ENCODE measurements around the gene KIF13A. TPM values are rescaled to one million over a fixed set of nuclear protein-coding genes. Genes with fewer than 3 reads are reported as not detected.
"Not testable (repeated sequence)": the region's sequence is repeated elsewhere in the genome, so short reads cannot be mapped to it uniquely, and the experiment has no call there.

KIF13A gene
- total RNA-seq, 5 donors from 2014 or later (not counting 1 experiment from before 2014, with no cell fraction given), result 0.55 to 2.0 (median 0.92) TPM

DNA sequence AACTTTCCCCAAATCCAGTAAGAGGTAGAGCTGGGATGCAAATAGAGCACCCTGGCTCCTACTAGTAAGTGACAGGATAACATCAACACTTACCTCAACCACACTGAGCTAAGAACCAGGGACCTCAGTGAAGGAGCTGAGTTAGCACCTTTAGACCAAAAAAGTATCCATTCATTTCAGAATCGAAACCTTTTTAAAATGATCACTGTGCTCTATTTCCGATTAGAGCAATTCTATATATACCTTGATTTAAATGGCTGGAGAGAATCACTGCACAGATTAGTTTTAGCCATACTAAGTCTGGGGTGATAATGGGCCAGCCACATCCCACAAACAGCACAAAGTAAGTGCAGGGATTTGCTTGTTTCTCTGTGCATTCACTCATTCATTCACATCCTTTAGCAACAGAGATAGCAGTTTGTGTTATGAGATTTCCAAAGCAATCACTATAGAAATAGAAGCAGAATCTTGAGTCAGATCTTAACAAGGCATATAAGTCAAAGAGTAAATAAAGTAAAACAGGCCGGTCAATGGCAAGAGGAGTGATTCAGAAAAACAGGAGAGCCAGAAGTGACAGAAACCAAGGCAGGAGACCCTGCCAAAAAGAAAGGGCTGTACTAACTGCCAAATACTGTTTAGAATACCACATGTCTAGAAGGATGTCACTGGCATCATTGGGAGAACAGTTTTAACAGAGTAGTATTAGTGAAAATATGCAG is 136.3 kb downstream of the KIF13A start:
- Histone ChIP-seq H3K27ac (ENCODE audit: low read length) (no peak overlapping the region), H3K36me3 (ENCODE audit: control insufficient read depth in 2 of 2, extremely low read depth in 1 of 2, insufficient read depth in 1 of 2, low read length in 1 of 2) (no peaks in the 10 kb centered on the region), H3K9me3 (no peaks in the 10 kb centered on the region), H3K27me3 (replicated peaks in 1 of 2; ENCODE audit: control insufficient read depth in 2 of 2, extremely low read depth in 1 of 2, insufficient read depth in 2 of 2, low read length in 1 of 2) (no peaks in the 10 kb centered on the region), H3K4me1 (ENCODE audit: control insufficient read depth in 1 of 2, extremely low read depth in 1 of 2, insufficient read depth in 2 of 2, low read length in 2 of 2) (no peaks in the 10 kb centered on the region), H3K4me3 (ENCODE audit: control insufficient read depth in 1 of 2, extremely low read depth in 1 of 2, low read length in 1 of 2) (no peak overlapping the region)
- Mint-ChIP-seq H3K9me3 (no peaks in the 10 kb centered on the region), H3K4me1 (no peaks in the 10 kb centered on the region), H3K4me3 (no peak overlapping the region), H3K36me3 (no peaks in the 10 kb centered on the region), H3K27ac (no peak overlapping the region), H3K27me3 (peaks cover 10 to 13% of the 10 kb centered on the region in 2 donors)
- DNase-seq, result no peak
- CTCF ChIA-PET, result no interaction called here
- no peak for ATAC-seq (replicated peaks in 1 of 4)
- POLR2A ChIA-PET, result no interaction called here
- WGBS (ENCODE audit: insufficient coverage), result 80% methylated on average over 1 of the region's 3 CpGs

DNA sequence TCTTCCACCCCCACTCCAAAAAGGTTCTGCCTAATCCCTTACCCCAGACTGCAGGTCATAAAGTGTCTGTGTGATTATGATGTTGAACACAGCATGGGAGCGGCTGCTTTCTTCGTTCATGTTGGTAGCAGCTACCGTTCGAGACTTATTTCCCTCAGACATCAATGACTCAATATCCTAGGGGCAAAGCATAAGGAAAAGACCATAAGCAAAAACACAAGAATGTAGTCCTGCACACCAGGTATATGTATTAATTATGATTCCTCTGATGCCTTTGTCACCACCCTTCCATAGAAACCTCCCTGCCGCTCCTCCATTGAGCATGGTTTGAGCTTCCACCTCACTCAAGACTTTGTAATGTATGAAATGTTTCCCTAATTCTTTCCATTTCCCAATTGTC is 137.2 kb downstream of the KIF13A start:
- H3K4me3 ChIP-seq (ENCODE audit: control insufficient read depth in 1 of 2, extremely low read depth in 1 of 2, low read length in 1 of 2), result no peak overlapping the region
- no peaks in the 10 kb centered on the region for H3K4me1 ChIP-seq (ENCODE audit: control insufficient read depth in 1 of 2, extremely low read depth in 1 of 2, insufficient read depth in 2 of 2, low read length in 2 of 2)
- CTCF ChIA-PET, result interaction anchor here in 1 of 2 donors (0.6 kb wide), 1 partner anchor 11 kb away, joined by 3 read pairs; no protein-coding TSS in a partner anchor
- Mint-ChIP-seq H3K4me3 (no peak overlapping the region), H3K27ac (no peak overlapping the region), H3K4me1 (no peaks in the 10 kb centered on the region), H3K36me3 (no peaks in the 10 kb centered on the region), H3K9me3 (no peaks in the 10 kb centered on the region), H3K27me3 (peaks cover 10 to 13% of the 10 kb centered on the region in 2 donors)
- WGBS (ENCODE audit: insufficient coverage), result no CpG with 5 or more reads among the region's 5 CpGs
- ATAC-seq (replicated peaks in 1 of 4) (no peak), DNase-seq (no peak)
- no peak overlapping the region for H3K27ac ChIP-seq (ENCODE audit: low read length)
- H3K27me3 ChIP-seq (replicated peaks in 1 of 2; ENCODE audit: control insufficient read depth in 2 of 2, extremely low read depth in 1 of 2, insufficient read depth in 2 of 2, low read length in 1 of 2), result no peaks in the 10 kb centered on the region
- no peaks in the 10 kb centered on the region for H3K9me3 ChIP-seq
- no peaks in the 10 kb centered on the region for H3K36me3 ChIP-seq (ENCODE audit: control insufficient read depth in 2 of 2, extremely low read depth in 1 of 2, insufficient read depth in 1 of 2, low read length in 1 of 2)
- POLR2A ChIA-PET, result no interaction called here

DNA sequence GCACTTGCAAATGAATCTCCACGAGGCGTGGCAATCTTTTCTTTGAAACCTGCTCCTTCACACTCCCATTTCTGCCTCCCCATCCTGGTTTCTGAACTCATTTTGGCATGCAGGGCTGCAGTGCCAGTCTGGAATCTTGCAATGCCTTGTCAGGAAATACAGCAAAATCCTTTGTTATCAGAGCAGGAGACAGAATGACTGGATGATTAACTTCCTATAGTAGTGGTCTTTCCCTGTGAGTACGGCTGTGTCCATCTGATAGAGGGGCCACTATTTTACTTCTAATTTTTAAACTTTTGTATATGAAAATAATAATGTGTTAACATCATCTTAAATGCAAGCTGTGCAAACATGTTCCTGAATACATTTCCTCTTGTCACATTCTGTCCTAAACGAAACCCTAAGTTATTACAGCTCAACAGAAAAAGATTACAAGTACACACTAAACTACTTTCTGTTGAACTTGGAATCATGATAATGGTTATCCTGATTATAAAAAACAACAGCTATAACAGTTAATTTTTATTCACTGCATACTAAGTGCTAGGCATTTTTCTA is 140.2 kb downstream of the KIF13A start:
- H3K9me3 Mint-ChIP-seq, result no peaks in the 10 kb centered on the region
- CTCF ChIA-PET, result no interaction called here

DNA sequence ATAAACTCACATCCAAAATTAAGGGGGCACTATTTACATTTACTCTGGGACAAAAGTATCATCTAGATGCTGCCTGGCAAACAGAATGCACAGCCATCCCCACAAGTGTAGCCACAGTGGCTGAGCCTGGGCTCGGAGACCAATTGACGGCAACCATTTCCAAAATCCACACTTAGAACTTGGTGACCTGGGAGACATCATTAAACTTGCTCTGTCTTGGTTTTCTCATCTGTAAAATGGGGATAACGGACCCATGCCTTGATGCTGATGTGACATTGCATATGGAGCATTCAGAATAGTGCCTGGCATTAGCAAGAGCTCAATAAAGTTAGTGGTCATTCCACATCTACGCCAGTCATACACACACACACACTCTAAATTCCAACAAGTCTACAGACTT is 140.7 kb downstream of the KIF13A start:
- 93% methylated on average over 2 of the region's 4 CpGs for WGBS (ENCODE audit: insufficient coverage)
- no peaks in the 10 kb centered on the region for H3K36me3 Mint-ChIP-seq
- Histone ChIP-seq H3K36me3 (ENCODE audit: control insufficient read depth in 2 of 2, extremely low read depth in 1 of 2, insufficient read depth in 1 of 2, low read length in 1 of 2) (no peaks in the 10 kb centered on the region), H3K27ac (ENCODE audit: low read length) (no peak overlapping the region), H3K4me3 (ENCODE audit: control insufficient read depth in 1 of 2, extremely low read depth in 1 of 2, low read length in 1 of 2) (no peak overlapping the region), H3K4me1 (ENCODE audit: control insufficient read depth in 1 of 2, extremely low read depth in 1 of 2, insufficient read depth in 2 of 2, low read length in 2 of 2) (no peaks in the 10 kb centered on the region), H3K27me3 (replicated peaks in 1 of 2; ENCODE audit: control insufficient read depth in 2 of 2, extremely low read depth in 1 of 2, insufficient read depth in 2 of 2, low read length in 1 of 2) (no peaks in the 10 kb centered on the region), H3K9me3 (no peaks in the 10 kb centered on the region)
- peaks cover 13 to 14% of the 10 kb centered on the region in 2 donors for H3K27me3 Mint-ChIP-seq
- DNase-seq, result no peak
- no peaks in the 10 kb centered on the region for H3K9me3 Mint-ChIP-seq
- H3K4me3 Mint-ChIP-seq, result no peak overlapping the region
- POLR2A ChIA-PET, result no interaction called here
- H3K27ac Mint-ChIP-seq, result no peak overlapping the region
- no peak for ATAC-seq (replicated peaks in 1 of 4)
- CTCF ChIA-PET, result no interaction called here
- no peaks in the 10 kb centered on the region for H3K4me1 Mint-ChIP-seq

More for the DNA sequence above, 140.2 kb downstream of the KIF13A start:
- 94% methylated on average over 2 of the region's 4 CpGs for WGBS (ENCODE audit: insufficient coverage)
- ATAC-seq (replicated peaks in 1 of 4), result no peak
- Histone ChIP-seq H3K36me3 (ENCODE audit: control insufficient read depth in 2 of 2, extremely low read depth in 1 of 2, insufficient read depth in 1 of 2, low read length in 1 of 2) (no peaks in the 10 kb centered on the region), H3K27ac (ENCODE audit: low read length) (no peak overlapping the region), H3K4me1 (ENCODE audit: control insufficient read depth in 1 of 2, extremely low read depth in 1 of 2, insufficient read depth in 2 of 2, low read length in 2 of 2) (no peaks in the 10 kb centered on the region), H3K4me3 (ENCODE audit: control insufficient read depth in 1 of 2, extremely low read depth in 1 of 2, low read length in 1 of 2) (no peak overlapping the region), H3K27me3 (replicated peaks in 1 of 2; ENCODE audit: control insufficient read depth in 2 of 2, extremely low read depth in 1 of 2, insufficient read depth in 2 of 2, low read length in 1 of 2) (no peaks in the 10 kb centered on the region), H3K9me3 (no peaks in the 10 kb centered on the region)
- Mint-ChIP-seq H3K36me3 (no peaks in the 10 kb centered on the region), H3K27me3 (peaks cover 13 to 14% of the 10 kb centered on the region in 2 donors), H3K4me3 (no peak overlapping the region), H3K4me1 (no peaks in the 10 kb centered on the region), H3K27ac (no peak overlapping the region)
- no peak for DNase-seq
- POLR2A ChIA-PET, result no interaction called here

DNA sequence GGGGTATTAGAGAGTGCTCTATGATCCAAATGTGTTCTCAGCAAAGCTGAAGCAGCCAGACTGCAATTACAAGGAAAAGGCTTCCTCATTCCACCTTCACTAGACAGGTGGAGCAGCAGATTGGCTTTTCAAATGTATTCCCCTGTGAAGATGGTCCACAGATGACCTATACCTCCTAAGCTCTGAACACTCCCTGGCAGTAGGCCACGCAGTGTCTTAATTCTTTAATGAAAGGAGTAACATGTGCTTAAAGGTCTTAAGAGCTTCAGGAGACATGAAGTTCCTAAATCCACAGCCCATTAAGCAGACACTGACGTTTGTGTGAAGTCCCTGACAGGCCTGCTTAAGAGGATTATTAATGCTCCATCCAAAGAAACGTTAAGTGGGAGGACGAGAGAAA is 141.8 kb downstream of the KIF13A start:
- H3K27me3 ChIP-seq (replicated peaks in 1 of 2; ENCODE audit: control insufficient read depth in 2 of 2, extremely low read depth in 1 of 2, insufficient read depth in 2 of 2, low read length in 1 of 2), result no peaks in the 10 kb centered on the region
- no peaks in the 10 kb centered on the region for H3K4me1 Mint-ChIP-seq
- POLR2A ChIA-PET, result no interaction called here
- H3K4me3 ChIP-seq (ENCODE audit: control insufficient read depth in 1 of 2, extremely low read depth in 1 of 2, low read length in 1 of 2), result no peak overlapping the region
- H3K27ac ChIP-seq (ENCODE audit: low read length), result no peak overlapping the region
- H3K4me3 Mint-ChIP-seq, result no peak overlapping the region
- WGBS (ENCODE audit: insufficient coverage), result no CpG with 5 or more reads among the region's 4 CpGs
- no peaks in the 10 kb centered on the region for H3K36me3 Mint-ChIP-seq
- H3K27ac Mint-ChIP-seq, result no peak overlapping the region
- peaks cover 14 to 15% of the 10 kb centered on the region in 2 donors for H3K27me3 Mint-ChIP-seq
- H3K4me1 ChIP-seq (ENCODE audit: control insufficient read depth in 1 of 2, extremely low read depth in 1 of 2, insufficient read depth in 2 of 2, low read length in 2 of 2), result no peaks in the 10 kb centered on the region
- CTCF ChIA-PET, result interaction anchor here in 1 of 2 donors (0.6 kb wide), 1 partner anchor 160 kb away, joined by 5 read pairs; no protein-coding TSS in a partner anchor
- H3K9me3 ChIP-seq, result no peaks in the 10 kb centered on the region
- H3K36me3 ChIP-seq (ENCODE audit: control insufficient read depth in 2 of 2, extremely low read depth in 1 of 2, insufficient read depth in 1 of 2, low read length in 1 of 2), result no peaks in the 10 kb centered on the region
- ATAC-seq (replicated peaks in 1 of 4), result no peak
- no peaks in the 10 kb centered on the region for H3K9me3 Mint-ChIP-seq
- no peak for DNase-seq

DNA sequence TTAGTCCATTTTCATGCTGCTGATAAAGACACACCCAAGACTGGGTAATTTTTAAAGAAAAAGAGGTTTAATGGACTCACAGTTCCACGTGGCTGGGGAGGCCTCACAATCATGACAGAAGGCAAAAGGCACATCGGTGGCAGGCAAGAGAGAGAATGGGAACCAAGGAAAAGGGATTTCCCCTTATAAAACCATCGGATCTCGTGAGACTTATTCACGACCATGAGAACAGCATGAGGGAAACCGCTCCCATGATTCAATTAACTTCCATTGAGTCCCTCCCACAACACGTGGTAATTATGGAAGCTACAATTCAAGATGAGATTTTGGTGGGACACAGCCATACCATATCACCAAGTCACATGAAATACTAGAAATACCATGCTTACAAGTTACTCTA is 142.5 kb downstream of the KIF13A start:
- H3K4me3 ChIP-seq (ENCODE audit: control insufficient read depth in 1 of 2, extremely low read depth in 1 of 2, low read length in 1 of 2); ATAC-seq (replicated peaks in 1 of 4); H3K9me3 Mint-ChIP-seq; POLR2A ChIA-PET; H3K27me3 ChIP-seq (replicated peaks in 1 of 2; ENCODE audit: control insufficient read depth in 2 of 2, extremely low read depth in 1 of 2, insufficient read depth in 2 of 2, low read length in 1 of 2); DNase-seq; CTCF ChIA-PET; H3K36me3 ChIP-seq (ENCODE audit: control insufficient read depth in 2 of 2, extremely low read depth in 1 of 2, insufficient read depth in 1 of 2, low read length in 1 of 2); H3K4me1 ChIP-seq (ENCODE audit: control insufficient read depth in 1 of 2, extremely low read depth in 1 of 2, insufficient read depth in 2 of 2, low read length in 2 of 2); H3K9me3 ChIP-seq; H3K4me1 Mint-ChIP-seq; H3K36me3 Mint-ChIP-seq; H3K27ac ChIP-seq (ENCODE audit: low read length); H3K4me3 Mint-ChIP-seq; H3K27ac Mint-ChIP-seq: not testable (repeated sequence)
- H3K27me3 Mint-ChIP-seq, result peaks cover 14% of the 10 kb centered on the region in 2 donors
- no CpG with 5 or more reads among the region's 7 CpGs for WGBS (ENCODE audit: insufficient coverage)

Data from T-cell (primary cell).